Parathyroid adenoma (tissue), 2 donors: ENCODE measurements around the gene WRAP73.

ENCODE experiments used
- H2AFZ ChIP-seq: fragments of 300-600 bp; sonication (generic); one replicate; pipeline ENCODE4 v1.7.0; 2017; ENCODE audit warnings: antibody characterized with exemption, mild to moderate bottlenecking
- H3K27ac ChIP-seq: fragments of 300-600 bp; sonication (generic); one replicate; pipeline ENCODE4 v1.7.0; 2017
- H3K27me3 ChIP-seq: fragments of 300-600 bp; sonication (generic); one replicate; pipeline ENCODE4 v1.7.0; 2017; ENCODE audit warnings: low read length; ENCODE audit not compliant: control insufficient read depth, insufficient read depth
- H3K36me3 ChIP-seq: fragments of 300-600 bp; sonication (generic); one replicate; pipeline ENCODE4 v1.7.0; 2017; ENCODE audit warnings: low read length; ENCODE audit not compliant: control insufficient read depth, insufficient read depth
- H3K4me1 ChIP-seq: fragments of 300-600 bp; sonication (generic); one replicate; pipeline ENCODE4 v1.7.0; 2017; ENCODE audit warnings: control low read depth
- H3K4me2 ChIP-seq: fragments of 300-600 bp; sonication (generic); one replicate; pipeline ENCODE4 v1.7.0; 2017; ENCODE audit warnings: low read length
- H3K4me3 ChIP-seq: fragments of 300-600 bp; sonication (generic); one replicate; pipeline ENCODE4 v1.7.0; 2017; ENCODE audit warnings: low read depth, low read length
- H3K79me2 ChIP-seq: fragments of 300-600 bp; sonication (generic); one replicate; pipeline ENCODE4 v1.7.0; 2017; ENCODE audit warnings: control low read depth
- H3K9ac ChIP-seq: fragments of 300-600 bp; sonication (generic); one replicate; pipeline ENCODE4 v1.7.0; 2017; ENCODE audit warnings: mild to moderate bottlenecking
- H3K9me3 ChIP-seq: fragments of 300-600 bp; sonication (generic); one replicate; pipeline ENCODE4 v1.7.0; 2017; ENCODE audit warnings: low read length; ENCODE audit not compliant: control insufficient read depth
- TF ChIP-seq, protein P1 (sequence below): fragments of 300-600 bp; sonication (generic); IDR thresholded peaks from one replicate; pipeline ENCODE4 v1.7.0; 2017; ENCODE audit warnings: antibody characterized with exemption, mild to moderate bottlenecking
- donor health status: primary hyperparathyroidism.

The WRAP73 gene

DNA sequence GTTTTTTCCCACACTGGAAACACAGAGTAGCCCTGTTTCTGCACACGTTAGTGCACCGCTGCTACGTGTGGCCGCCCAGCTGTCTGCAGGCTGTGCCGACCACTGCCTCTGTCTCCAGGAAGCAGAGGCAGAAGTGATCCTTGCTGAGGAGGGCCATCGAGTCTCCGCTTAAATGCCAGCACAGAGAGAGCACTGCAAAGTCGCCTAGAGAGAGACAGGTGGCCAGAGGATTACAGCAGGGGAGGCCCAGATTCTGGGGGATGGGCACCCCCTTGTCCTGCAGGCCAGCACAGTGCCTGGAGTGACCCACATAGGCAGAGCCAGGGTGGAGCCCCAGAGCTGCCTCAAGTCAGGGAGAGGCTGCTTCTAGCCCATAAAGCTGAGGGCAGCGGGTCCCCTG, 19.0 kb downstream of the WRAP73 start:
- TF ChIP-seq, protein P1, sequence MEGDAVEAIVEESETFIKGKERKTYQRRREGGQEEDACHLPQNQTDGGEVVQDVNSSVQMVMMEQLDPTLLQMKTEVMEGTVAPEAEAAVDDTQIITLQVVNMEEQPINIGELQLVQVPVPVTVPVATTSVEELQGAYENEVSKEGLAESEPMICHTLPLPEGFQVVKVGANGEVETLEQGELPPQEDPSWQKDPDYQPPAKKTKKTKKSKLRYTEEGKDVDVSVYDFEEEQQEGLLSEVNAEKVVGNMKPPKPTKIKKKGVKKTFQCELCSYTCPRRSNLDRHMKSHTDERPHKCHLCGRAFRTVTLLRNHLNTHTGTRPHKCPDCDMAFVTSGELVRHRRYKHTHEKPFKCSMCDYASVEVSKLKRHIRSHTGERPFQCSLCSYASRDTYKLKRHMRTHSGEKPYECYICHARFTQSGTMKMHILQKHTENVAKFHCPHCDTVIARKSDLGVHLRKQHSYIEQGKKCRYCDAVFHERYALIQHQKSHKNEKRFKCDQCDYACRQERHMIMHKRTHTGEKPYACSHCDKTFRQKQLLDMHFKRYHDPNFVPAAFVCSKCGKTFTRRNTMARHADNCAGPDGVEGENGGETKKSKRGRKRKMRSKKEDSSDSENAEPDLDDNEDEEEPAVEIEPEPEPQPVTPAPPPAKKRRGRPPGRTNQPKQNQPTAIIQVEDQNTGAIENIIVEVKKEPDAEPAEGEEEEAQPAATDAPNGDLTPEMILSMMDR: no peak
- H3K9ac ChIP-seq: no peak overlapping the region
- H3K36me3 ChIP-seq: no peaks in the 10 kb centered on the region
- H3K4me2 ChIP-seq: no peak overlapping the region
- H3K27me3 ChIP-seq: no peaks in the 10 kb centered on the region
- no peaks in the 10 kb centered on the region for H3K9me3 ChIP-seq
- H2AFZ ChIP-seq: no peak overlapping the region
- no peak overlapping the region for H3K27ac ChIP-seq
- no peaks in the 10 kb centered on the region for H3K4me1 ChIP-seq
- H3K79me2 ChIP-seq: no peaks in the 10 kb centered on the region
- H3K4me3 ChIP-seq: no peak overlapping the region

DNA sequence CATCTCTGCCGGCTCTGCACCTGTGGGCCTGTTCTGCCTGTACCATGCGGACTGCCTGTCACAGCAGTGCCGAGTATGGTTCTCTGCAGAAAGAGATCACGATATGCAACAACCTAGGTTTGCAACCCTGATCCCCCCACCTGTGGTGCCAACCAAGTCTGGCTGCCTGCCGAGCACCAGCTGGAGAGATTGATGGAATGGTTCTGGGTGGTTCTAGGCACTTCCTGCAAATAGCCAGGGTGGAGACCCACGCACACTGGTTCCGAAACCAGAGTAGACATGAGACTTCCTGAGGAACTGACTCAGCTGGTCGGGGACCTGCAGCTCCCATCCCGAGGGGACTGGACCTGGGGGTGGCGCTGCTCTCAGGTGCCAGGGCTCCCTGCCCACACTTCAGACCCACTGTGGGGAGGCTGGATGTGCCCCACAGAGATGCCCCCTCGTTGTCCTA, 19.7 kb downstream of the WRAP73 start:
- no peak overlapping the region for H2AFZ ChIP-seq
- H3K79me2 ChIP-seq: no peaks in the 10 kb centered on the region
- no peaks in the 10 kb centered on the region for H3K9me3 ChIP-seq
- no peaks in the 10 kb centered on the region for H3K4me1 ChIP-seq
- TF ChIP-seq, protein P1: no peak
- no peak overlapping the region for H3K27ac ChIP-seq
- no peak overlapping the region for H3K9ac ChIP-seq
- no peaks in the 10 kb centered on the region for H3K36me3 ChIP-seq
- H3K4me2 ChIP-seq: no peak overlapping the region
- no peaks in the 10 kb centered on the region for H3K27me3 ChIP-seq
- no peak overlapping the region for H3K4me3 ChIP-seq

DNA sequence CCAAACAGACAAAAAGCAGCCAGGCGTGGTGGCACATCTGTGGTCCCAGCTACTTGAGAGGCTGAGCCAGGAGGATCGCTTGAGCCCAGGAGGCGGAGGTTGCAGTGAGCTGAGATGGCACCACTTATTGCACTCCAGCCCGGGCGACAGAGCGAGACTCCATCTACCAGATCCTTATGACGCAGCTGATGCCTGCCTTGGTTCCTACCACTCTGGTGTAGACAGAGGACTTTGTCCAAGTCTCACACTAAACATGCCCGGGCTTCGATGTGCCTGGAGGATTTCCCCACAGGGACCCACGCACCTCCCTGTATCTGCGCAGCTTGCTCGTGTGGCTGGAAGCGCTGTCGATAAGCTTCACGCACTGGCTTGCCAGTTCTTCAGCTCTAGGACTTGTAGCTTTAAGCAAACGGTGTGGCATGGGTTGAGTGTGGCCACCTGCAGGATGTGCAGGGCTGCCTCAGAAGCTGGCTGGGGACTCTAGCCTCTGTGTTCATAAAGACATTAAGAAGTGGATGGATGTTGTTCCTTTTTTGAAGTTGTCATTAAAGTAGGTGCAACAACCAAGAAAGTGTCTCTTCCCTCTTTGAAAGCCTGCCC, 20.2 kb downstream of the WRAP73 start:
- no peak overlapping the region for H3K4me3 ChIP-seq
- H3K9me3 ChIP-seq: no peaks in the 10 kb centered on the region
- H3K4me2 ChIP-seq: no peak overlapping the region
- H3K27me3 ChIP-seq: no peaks in the 10 kb centered on the region
- H3K9ac ChIP-seq: no peak overlapping the region
- no peak overlapping the region for H3K27ac ChIP-seq
- no peaks in the 10 kb centered on the region for H3K36me3 ChIP-seq
- TF ChIP-seq, protein P1: no peak
- H2AFZ ChIP-seq: no peak overlapping the region
- no peaks in the 10 kb centered on the region for H3K79me2 ChIP-seq
- no peaks in the 10 kb centered on the region for H3K4me1 ChIP-seq

DNA sequence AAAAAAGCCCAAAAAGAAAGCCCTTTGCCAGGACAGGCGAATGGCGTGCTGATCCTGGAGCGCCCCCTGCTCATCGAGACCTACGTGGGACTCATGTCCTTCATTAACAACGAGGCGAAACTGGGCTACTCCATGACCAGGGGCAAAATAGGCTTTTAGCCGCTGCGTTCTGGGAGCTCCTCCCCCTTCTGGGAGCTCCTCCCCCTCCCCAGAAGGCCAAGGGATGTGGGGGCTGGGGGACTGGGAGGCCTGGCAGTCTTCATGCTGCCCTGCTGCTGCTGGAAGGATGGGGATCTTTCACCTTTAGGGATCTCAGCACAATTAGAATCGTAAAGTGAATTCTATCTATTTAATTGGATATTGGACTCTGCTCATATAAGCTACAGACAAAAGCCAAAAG, 21.5 kb downstream of the WRAP73 start:
- Histone ChIP-seq H3K36me3 (no peaks in the 10 kb centered on the region), H2AFZ (no peak overlapping the region)
- TF ChIP-seq, protein P1: no peak

More for the DNA sequence above, 21.5 kb downstream of the WRAP73 start:
- no peaks in the 10 kb centered on the region for H3K9me3 ChIP-seq
- no peaks in the 10 kb centered on the region for H3K27me3 ChIP-seq
- no peaks in the 10 kb centered on the region for H3K79me2 ChIP-seq
- H3K4me1 ChIP-seq: no peaks in the 10 kb centered on the region
- H3K9ac ChIP-seq: no peak overlapping the region
- H3K4me2 ChIP-seq: no peak overlapping the region
- no peak overlapping the region for H3K27ac ChIP-seq
- H3K4me3 ChIP-seq: no peak overlapping the region
